C4-2B (cell line): ENCODE data around the gene SFMBT1.

Experiments used
- ZFX ChIP-seq: fragments of 450-650 bp; IDR thresholded peaks from 2 replicates; pipeline ENCODE4 v1.6.1; 2017
- TF ChIP-seq, protein P1 (sequence below): fragments of 450-650 bp; conservative IDR thresholded peaks from 2 replicates; pipeline ENCODE4 v1.5.1; 2017; ENCODE audit warnings: mild to moderate bottlenecking

DNA sequence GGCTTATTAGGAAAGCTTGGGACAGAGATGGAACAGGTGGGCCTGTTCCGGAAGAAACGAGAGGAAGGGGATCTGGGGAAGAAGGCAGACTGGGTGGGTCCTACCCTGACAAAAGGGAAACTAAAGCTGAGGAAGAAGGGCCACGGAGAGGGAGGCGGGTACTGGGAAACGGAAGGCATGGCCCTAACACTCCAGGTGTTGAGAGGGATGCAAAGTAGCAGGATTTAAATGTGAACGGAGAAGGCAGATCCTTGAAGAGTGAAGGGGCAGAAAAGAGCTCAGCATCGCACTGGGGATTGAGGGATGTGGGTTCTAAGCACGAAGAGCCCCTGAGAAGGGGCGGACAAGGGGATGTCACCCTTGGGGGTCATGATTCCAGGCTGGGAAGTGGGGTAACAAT lies 149.3 kb downstream of the SFMBT1 start:
- TF ChIP-seq, protein P1, sequence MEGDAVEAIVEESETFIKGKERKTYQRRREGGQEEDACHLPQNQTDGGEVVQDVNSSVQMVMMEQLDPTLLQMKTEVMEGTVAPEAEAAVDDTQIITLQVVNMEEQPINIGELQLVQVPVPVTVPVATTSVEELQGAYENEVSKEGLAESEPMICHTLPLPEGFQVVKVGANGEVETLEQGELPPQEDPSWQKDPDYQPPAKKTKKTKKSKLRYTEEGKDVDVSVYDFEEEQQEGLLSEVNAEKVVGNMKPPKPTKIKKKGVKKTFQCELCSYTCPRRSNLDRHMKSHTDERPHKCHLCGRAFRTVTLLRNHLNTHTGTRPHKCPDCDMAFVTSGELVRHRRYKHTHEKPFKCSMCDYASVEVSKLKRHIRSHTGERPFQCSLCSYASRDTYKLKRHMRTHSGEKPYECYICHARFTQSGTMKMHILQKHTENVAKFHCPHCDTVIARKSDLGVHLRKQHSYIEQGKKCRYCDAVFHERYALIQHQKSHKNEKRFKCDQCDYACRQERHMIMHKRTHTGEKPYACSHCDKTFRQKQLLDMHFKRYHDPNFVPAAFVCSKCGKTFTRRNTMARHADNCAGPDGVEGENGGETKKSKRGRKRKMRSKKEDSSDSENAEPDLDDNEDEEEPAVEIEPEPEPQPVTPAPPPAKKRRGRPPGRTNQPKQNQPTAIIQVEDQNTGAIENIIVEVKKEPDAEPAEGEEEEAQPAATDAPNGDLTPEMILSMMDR = no peak
- TF ChIP-seq ZFX = no peak
